H9 (cell line): ENCODE results near the gene CCDC92B. TPM values are rescaled to one million over a fixed set of nuclear protein-coding genes. Genes with fewer than 3 reads are reported as not detected.
A peak's percentile ranks its signal among the peaks of the same experiment; 100 is the strongest.

Source experiments
- DNase-seq: peaks from one replicate; pipeline ENCODE4 v3.0.0-alpha.2; 2017
- H2AFZ ChIP-seq: one replicate; pipeline ENCODE4 v1.6.1; 2013; ENCODE audit warnings: mild to moderate bottlenecking, low read length, control low read depth, moderate library complexity
- H2AK5ac ChIP-seq: 2 replicates; pipeline ENCODE4 v1.6.1; 2013; ENCODE audit warnings: low read length, control low read depth, mixed read lengths; ENCODE audit not compliant: insufficient read length
- H2BK120ac ChIP-seq: one replicate; pipeline ENCODE4 v1.6.1; 2013; ENCODE audit warnings: low read depth, mild to moderate bottlenecking, low read length, control low read depth, inconsistent platforms; ENCODE audit not compliant: poor library complexity, severe bottlenecking
- H2BK12ac ChIP-seq: 2 replicates; pipeline ENCODE4 v1.6.1; 2013; ENCODE audit warnings: low read length, control low read depth, mixed read lengths, low read depth; ENCODE audit not compliant: insufficient read length
- H2BK15ac ChIP-seq: 2 replicates; pipeline ENCODE4 v1.6.1; 2013; ENCODE audit warnings: low read depth, low read length, control low read depth
- H2BK20ac ChIP-seq: one replicate; pipeline ENCODE4 v1.6.1; 2013; ENCODE audit warnings: low read depth, mild to moderate bottlenecking, low read length, control low read depth, inconsistent platforms; ENCODE audit not compliant: poor library complexity, severe bottlenecking
- H2BK5ac ChIP-seq: 2 replicates; pipeline ENCODE4 v1.6.1; 2013; ENCODE audit warnings: low read length, control low read depth, mixed read lengths; ENCODE audit not compliant: insufficient read length
- H3K14ac ChIP-seq: 2 replicates; pipeline ENCODE4 v1.6.1; 2013; ENCODE audit warnings: low read length, control low read depth; ENCODE audit not compliant: insufficient read depth
- H3K18ac ChIP-seq: 2 replicates; pipeline ENCODE4 v1.6.1; 2013; ENCODE audit warnings: low read depth, mild to moderate bottlenecking, mixed read lengths, low read length, control low read depth; ENCODE audit not compliant: insufficient read length
- H3K23ac ChIP-seq: 2 replicates; pipeline ENCODE4 v1.6.1; 2013; ENCODE audit warnings: low read length, control low read depth, mixed read lengths, low read depth; ENCODE audit not compliant: insufficient read length
- H3K23me2 ChIP-seq: 2 replicates; pipeline ENCODE4 v1.6.1; 2013; ENCODE audit warnings: low read depth, mild to moderate bottlenecking, mixed read lengths, low read length, control low read depth; ENCODE audit not compliant: insufficient read length, poor library complexity, severe bottlenecking
- H3K27ac ChIP-seq: 2 replicates; pipeline ENCODE4 v1.5.1; 2013; ENCODE audit warnings: low read length, control low read depth, mixed read lengths, low read depth; ENCODE audit not compliant: insufficient read length
- H3K27me3 ChIP-seq: 2 replicates; pipeline ENCODE4 v1.6.1; 2013; ENCODE audit warnings: low read length, control low read depth, inconsistent platforms; ENCODE audit not compliant: insufficient read depth
- H3K4ac ChIP-seq: 2 replicates; pipeline ENCODE4 v1.6.1; 2013; ENCODE audit warnings: low read depth, mild to moderate bottlenecking, control low read depth, inconsistent platforms, low read length, moderate library complexity
- H3K4me1 ChIP-seq: 2 replicates; pipeline ENCODE4 v1.6.1; 2013; ENCODE audit warnings: low read length, control low read depth, inconsistent platforms; ENCODE audit not compliant: insufficient read depth
- H3K4me2 ChIP-seq: 2 replicates; pipeline ENCODE4 v1.6.1; 2013; ENCODE audit warnings: low read length, control low read depth, mixed read lengths; ENCODE audit not compliant: insufficient read length, insufficient read depth
- H3K56ac ChIP-seq: 2 replicates; pipeline ENCODE4 v1.6.1; 2013; ENCODE audit warnings: low read depth, mild to moderate bottlenecking, mixed read lengths, low read length, control low read depth; ENCODE audit not compliant: insufficient read length
- H3K79me1 ChIP-seq: 2 replicates; pipeline ENCODE4 v1.6.1; 2013; ENCODE audit warnings: low read depth, mild to moderate bottlenecking, moderate library complexity, low read length, control low read depth, inconsistent platforms; ENCODE audit not compliant: insufficient read depth, poor library complexity, severe bottlenecking
- H3K79me2 ChIP-seq: 2 replicates; pipeline ENCODE4 v1.6.1; 2013; ENCODE audit warnings: low read length, control low read depth, inconsistent platforms; ENCODE audit not compliant: insufficient read depth
- H3K9ac ChIP-seq: 2 replicates; pipeline ENCODE4 v1.6.1; 2013; ENCODE audit warnings: low read length, control low read depth, mixed read lengths; ENCODE audit not compliant: insufficient read length; ENCODE audit errors: extremely low read depth
- H3K9me3 ChIP-seq: one replicate; pipeline ENCODE4 v1.6.1; 2013; ENCODE audit warnings: low read depth, low read length, inconsistent platforms; ENCODE audit not compliant: control insufficient read depth
- H3T11ph ChIP-seq: one replicate; pipeline ENCODE4 v1.6.1; 2013; ENCODE audit warnings: mild to moderate bottlenecking, low read length, control low read depth, inconsistent platforms
- H4K20me1 ChIP-seq: one replicate; pipeline ENCODE4 v1.6.1; 2013; ENCODE audit not compliant: control insufficient read depth, insufficient read length, insufficient read depth
- H4K5ac ChIP-seq: 2 replicates; pipeline ENCODE4 v1.6.1; 2013; ENCODE audit warnings: low read depth, mild to moderate bottlenecking, mixed read lengths, low read length, control low read depth; ENCODE audit not compliant: insufficient read length
- H4K8ac ChIP-seq: replicated peaks from 2 replicates; pipeline ENCODE4 v1.6.1; 2013; ENCODE audit warnings: low read length, control low read depth, mixed read lengths, low read depth; ENCODE audit not compliant: insufficient read length
- H4K91ac ChIP-seq: 2 replicates; pipeline ENCODE4 v1.6.1; 2013; ENCODE audit warnings: low read depth, mild to moderate bottlenecking, moderate library complexity, mixed read lengths, low read length, control low read depth; ENCODE audit not compliant: insufficient read length
- H3K27ac Mint-ChIP-seq, 3 experiments: 2 replicates in 2 of 3; 3 replicates in 1 of 3; pipeline ENCODE4 v1.8.0; 2020 to 2021; ENCODE audit warnings: mixed read lengths in 3 of 3, mild to moderate bottlenecking in 1 of 3, moderate library complexity in 1 of 3
- H3K27me3 Mint-ChIP-seq: 2 replicates; pipeline ENCODE4 v1.8.0; 2021; ENCODE audit warnings: low read depth, mild to moderate bottlenecking, moderate library complexity, mixed read lengths
- H3K36me3 Mint-ChIP-seq, 3 experiments: 2 replicates in 2 of 3; 3 replicates in 1 of 3; pipeline ENCODE4 v1.8.0; 2020 to 2021; ENCODE audit warnings: low read depth in 3 of 3, mixed read lengths in 3 of 3; ENCODE audit not compliant: insufficient read depth in 1 of 3
- H3K4me1 Mint-ChIP-seq, 2 experiments: 2 replicates each; pipeline ENCODE4 v1.8.0; 2020; ENCODE audit warnings: mixed read lengths in 2 of 2
- H3K4me3 Mint-ChIP-seq, 2 experiments: 2 replicates in 1 of 2; 3 replicates in 1 of 2; pipeline ENCODE4 v1.8.0; 2020 to 2021; ENCODE audit warnings: mild to moderate bottlenecking in 2 of 2, mixed read lengths in 2 of 2, moderate library complexity in 1 of 2
- H3K9me3 Mint-ChIP-seq, 2 experiments: 2 replicates in 1 of 2; 3 replicates in 1 of 2; pipeline ENCODE4 v1.8.0; 2020; ENCODE audit warnings: mild to moderate bottlenecking in 2 of 2, mixed read lengths in 2 of 2, moderate library complexity in 1 of 2
- CTCF ChIP-seq: fragments of 200-600 bp; sonication (generic); conservative IDR thresholded peaks from 3 replicates; pipeline ENCODE4 v1.8.0; 2021; ENCODE audit warnings: antibody characterized with exemption, mild to moderate bottlenecking
- WGBS: extraction: QIAGEN DNeasy Blood & Tissue Kit; methylation state at CpG from one replicate; pipeline ENCODE4 v1.1.7; 2013; ENCODE audit warnings: missing lambda C conversion rate, low lambda C conversion rate, mixed read lengths; ENCODE audit not compliant: insufficient read length; ENCODE audit errors: extremely low coverage; 5-methylcytosine and 5-hydroxymethylcytosine counted together
- total RNA-seq: library from RNA; stranded (reverse); gene quantifications from 2 replicates; pipeline ENCODE4 v1.2.1, GENCODE V29; 2021

The CCDC92B gene
- total RNA-seq, 1 experiment from 2014 or later, result 8.0 TPM

GRCh38 chr17:2716649-2717048 lies 32.8 kb downstream of the CCDC92B start:
- Histone ChIP-seq H2BK15ac (no peak overlapping the region), H2AFZ (no peak overlapping the region), H3K18ac (no peak overlapping the region), H4K8ac (no peak overlapping the region), H2BK20ac (no peak overlapping the region), H3T11ph (no peak overlapping the region), H3K23me2 (peaks cover 5% of the 10 kb centered on the region), H3K14ac (no peak overlapping the region), H3K9ac (no peak overlapping the region), H3K27ac (no peak overlapping the region), H3K27me3 (no peaks in the 10 kb centered on the region), H3K4me1 (peaks cover 6% of the 10 kb centered on the region; the same call in 1 of the 2 replicates), H4K20me1 (no peaks in the 10 kb centered on the region), H3K56ac (no peak overlapping the region), H2BK120ac (no peak overlapping the region), H2BK12ac (no peak overlapping the region), H2BK5ac (no peak overlapping the region), H3K79me2 (no peaks in the 10 kb centered on the region), H3K4me2 (no peak overlapping the region), H4K91ac (no peak overlapping the region), H3K4ac (no peak overlapping the region), H3K9me3 (no peaks in the 10 kb centered on the region), H3K23ac (no peak overlapping the region), H3K79me1 (no peaks in the 10 kb centered on the region), H4K5ac (no peak overlapping the region), H2AK5ac (no peak overlapping the region)
- Mint-ChIP-seq H3K9me3 (no peaks in the 10 kb centered on the region), H3K27ac (peak overlapping the region in 1 of 3 experiments; percentile 29; a peak in 1 of 7 replicates), H3K36me3 (peaks cover 0 to 2% (median 0%) of the 10 kb centered on the region in 3 experiments; a peak in 1 of 7 replicates), H3K27me3 (peaks cover 9% of the 10 kb centered on the region), H3K4me3 (no peak overlapping the region), H3K4me1 (peaks cover 21 to 49% of the 10 kb centered on the region in 2 experiments)
- WGBS, result no CpG with 5 or more reads among the region's 5 CpGs
- no peak for TF ChIP-seq CTCF
- no peak for DNase-seq
